ENCODE measurements around the gene MYO3A.

Gene MYO3A

GRCh38 chr10:25895856-25896255 lies 38.2 kb upstream of the MYO3A start:
- Histone ChIP-seq H4K20me1 (ENCODE audit: insufficient read depth, low read length) (no peaks in the 10 kb centered on the region), H2AFZ (ENCODE audit: low read length) (no peak overlapping the region), H3K79me2 (ENCODE audit: low read length) (no peaks in the 10 kb centered on the region), H3K27me3 (replicated peaks; ENCODE audit: insufficient read depth, low read length) (no peaks in the 10 kb centered on the region), H3K4me2 (ENCODE audit: low read depth, low read length) (no peak overlapping the region), H3K4me1 (ENCODE audit: low read length) (no peaks in the 10 kb centered on the region), H3F3A (ENCODE audit: insufficient read depth, low read length) (no peaks in the 10 kb centered on the region), H3K9ac (ENCODE audit: low read length) (no peak overlapping the region), H3K4me3 (ENCODE audit: low read length) (no peak overlapping the region), H3K9me3 (replicated peaks; ENCODE audit: insufficient read depth, low read length) (no peaks in the 10 kb centered on the region), H3K36me3 (replicated peaks; ENCODE audit: insufficient read depth, low read length) (no peaks in the 10 kb centered on the region), H3K9me2 (replicated peaks; ENCODE audit: insufficient read depth, low read length) (no peaks in the 10 kb centered on the region), H3K27ac (ENCODE audit: low read length) (no peak overlapping the region)
- DNase-seq = no peak
- TF ChIP-seq CTCF (IDR thresholded peaks at IDR 0.05; ENCODE audit: low read length) = no peak
- TF ChIP-seq EZH2 (optimal IDR thresholded peaks at IDR 0.05; ENCODE audit: low read depth, low read length) = no peak

GRCh38 chr10:25896421-25896820 lies 37.6 kb upstream of the MYO3A start:
- Histone ChIP-seq H3K9me2 (replicated peaks; ENCODE audit: insufficient read depth, low read length) (no peaks in the 10 kb centered on the region), H2AFZ (ENCODE audit: low read length) (no peak overlapping the region), H3K9me3 (replicated peaks; ENCODE audit: insufficient read depth, low read length) (no peaks in the 10 kb centered on the region), H3K36me3 (replicated peaks; ENCODE audit: insufficient read depth, low read length) (no peaks in the 10 kb centered on the region), H3K27me3 (replicated peaks; ENCODE audit: insufficient read depth, low read length) (no peaks in the 10 kb centered on the region), H3K4me1 (ENCODE audit: low read length) (peaks cover 3% of the 10 kb centered on the region), H3K79me2 (ENCODE audit: low read length) (no peaks in the 10 kb centered on the region), H3K9ac (ENCODE audit: low read length) (no peak overlapping the region), H4K20me1 (ENCODE audit: insufficient read depth, low read length) (no peaks in the 10 kb centered on the region), H3F3A (ENCODE audit: insufficient read depth, low read length) (no peaks in the 10 kb centered on the region; the same call in 1 of the 2 replicates), H3K27ac (ENCODE audit: low read length) (no peak overlapping the region), H3K4me2 (ENCODE audit: low read depth, low read length) (no peak overlapping the region), H3K4me3 (ENCODE audit: low read length) (no peak overlapping the region)
- DNase-seq = no peak
- no peak for TF ChIP-seq EZH2phosphoT487 (IDR thresholded peaks at IDR 0.05; ENCODE audit: low read length)
- TF ChIP-seq CTCF (IDR thresholded peaks at IDR 0.05; ENCODE audit: low read length) = no peak
- TF ChIP-seq EZH2 (optimal IDR thresholded peaks at IDR 0.05; ENCODE audit: low read depth, low read length) = no peak

- no peak for TF ChIP-seq CTCF (IDR thresholded peaks at IDR 0.05; ENCODE audit: low read length)
- no peak for TF ChIP-seq EZH2 (optimal IDR thresholded peaks at IDR 0.05; ENCODE audit: low read depth, low read length)
- TF ChIP-seq EZH2phosphoT487 (IDR thresholded peaks at IDR 0.05; ENCODE audit: low read length) = no peak
- H3K9me2 ChIP-seq (replicated peaks; ENCODE audit: insufficient read depth, low read length) = no peaks in the 10 kb centered on the region
- no peak overlapping the region for H3K4me3 ChIP-seq (ENCODE audit: low read length)
- no peak overlapping the region for H3K9ac ChIP-seq (ENCODE audit: low read length)
- H3K4me1 ChIP-seq (ENCODE audit: low read length) = peaks cover 13% of the 10 kb centered on the region
- no peaks in the 10 kb centered on the region for H3K79me2 ChIP-seq (ENCODE audit: low read length)
- H3K4me2 ChIP-seq (ENCODE audit: low read depth, low read length) = no peak overlapping the region
- H3K36me3 ChIP-seq (replicated peaks; ENCODE audit: insufficient read depth, low read length) = no peaks in the 10 kb centered on the region
- H3K9me3 ChIP-seq (replicated peaks; ENCODE audit: insufficient read depth, low read length) = no peaks in the 10 kb centered on the region
- peaks cover 5% of the 10 kb centered on the region for H3F3A ChIP-seq (ENCODE audit: insufficient read depth, low read length)
- H3K27me3 ChIP-seq (replicated peaks; ENCODE audit: insufficient read depth, low read length) = no peaks in the 10 kb centered on the region
- DNase-seq = no peak
- H4K20me1 ChIP-seq (ENCODE audit: insufficient read depth, low read length) = no peaks in the 10 kb centered on the region
- H3K27ac ChIP-seq (ENCODE audit: low read length) = no peak overlapping the region
- no peak overlapping the region for H2AFZ ChIP-seq (ENCODE audit: low read length)
Measured at GRCh38 chr10:25899304-25899703, 34.7 kb upstream of the MYO3A start.

Data from MM.1S (cell line).